Fibroblast of villous mesenchyme (primary cell): Measurements from ENCODE around the gene UNC5C. TPM values are rescaled to one million over a fixed set of nuclear protein-coding genes. Genes with fewer than 3 reads are reported as not detected.

Experiments
- DNase-seq: peaks from one replicate; pipeline ENCODE4 v3.0.0-alpha.2; 2010; ENCODE audit warnings: low read depth
- H3K4me3 ChIP-seq: 2 replicates; pipeline ENCODE4 v1.5.1; 2011; ENCODE audit warnings: low read depth, mild to moderate bottlenecking, low read length
- total RNA-seq: library from RNA; depleted of rRNA; stranded (reverse); fragments of >200 nt; gene quantifications from 2 replicates; pipeline ENCODE4 v1.2.3, GENCODE V29; 2012
- TF ChIP-seq, protein P1 (sequence below): IDR thresholded peaks from 2 replicates; pipeline ENCODE4 v1.5.1; 2012; ENCODE audit warnings: low read depth, mild to moderate bottlenecking, low read length; ENCODE audit not compliant: insufficient read depth

Gene UNC5C
- total RNA-seq, 1 donor = 0.43 TPM

DNA sequence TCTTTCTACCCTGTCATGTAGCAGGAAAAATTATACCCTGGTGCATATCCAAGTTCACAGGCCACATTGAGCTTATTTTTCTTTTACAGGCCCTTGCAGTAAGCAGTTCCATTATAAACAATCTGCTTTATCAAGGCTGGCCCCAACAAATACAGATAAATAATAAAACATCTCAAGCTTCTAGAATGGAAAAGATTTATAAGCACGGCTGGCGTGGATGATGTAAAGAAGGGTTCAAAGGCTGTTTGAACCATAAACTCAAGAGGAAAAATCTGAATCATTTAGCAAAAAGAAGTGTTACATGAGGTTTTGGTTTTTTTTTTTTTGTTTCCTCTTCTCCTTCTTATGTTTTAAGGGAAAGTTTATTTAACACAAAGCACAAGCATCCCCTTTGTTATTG lies 109.7 kb downstream of the UNC5C start:
- DNase-seq = no peak
- no peak overlapping the region for H3K4me3 ChIP-seq
- TF ChIP-seq, protein P1, sequence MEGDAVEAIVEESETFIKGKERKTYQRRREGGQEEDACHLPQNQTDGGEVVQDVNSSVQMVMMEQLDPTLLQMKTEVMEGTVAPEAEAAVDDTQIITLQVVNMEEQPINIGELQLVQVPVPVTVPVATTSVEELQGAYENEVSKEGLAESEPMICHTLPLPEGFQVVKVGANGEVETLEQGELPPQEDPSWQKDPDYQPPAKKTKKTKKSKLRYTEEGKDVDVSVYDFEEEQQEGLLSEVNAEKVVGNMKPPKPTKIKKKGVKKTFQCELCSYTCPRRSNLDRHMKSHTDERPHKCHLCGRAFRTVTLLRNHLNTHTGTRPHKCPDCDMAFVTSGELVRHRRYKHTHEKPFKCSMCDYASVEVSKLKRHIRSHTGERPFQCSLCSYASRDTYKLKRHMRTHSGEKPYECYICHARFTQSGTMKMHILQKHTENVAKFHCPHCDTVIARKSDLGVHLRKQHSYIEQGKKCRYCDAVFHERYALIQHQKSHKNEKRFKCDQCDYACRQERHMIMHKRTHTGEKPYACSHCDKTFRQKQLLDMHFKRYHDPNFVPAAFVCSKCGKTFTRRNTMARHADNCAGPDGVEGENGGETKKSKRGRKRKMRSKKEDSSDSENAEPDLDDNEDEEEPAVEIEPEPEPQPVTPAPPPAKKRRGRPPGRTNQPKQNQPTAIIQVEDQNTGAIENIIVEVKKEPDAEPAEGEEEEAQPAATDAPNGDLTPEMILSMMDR = no peak

DNA sequence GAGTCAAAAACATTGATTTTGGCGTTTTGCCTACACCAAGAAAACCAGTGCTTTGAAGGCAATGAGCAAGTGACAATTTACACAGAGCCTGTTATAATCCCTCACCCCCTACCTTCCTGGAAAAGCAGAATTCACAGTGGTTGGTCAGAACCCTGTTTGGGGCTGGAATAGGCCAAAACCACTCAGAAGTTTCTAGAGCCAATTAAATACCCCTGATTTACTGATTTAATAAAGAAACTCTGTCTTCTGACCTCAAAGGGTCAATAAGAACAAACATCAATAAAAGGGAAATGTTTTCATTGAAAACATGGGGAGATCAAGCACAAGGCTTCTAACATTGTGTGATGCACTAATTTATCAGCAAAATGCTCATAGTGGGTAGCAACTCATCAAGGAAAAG lies 116.3 kb downstream of the UNC5C start:
- H3K4me3 ChIP-seq = no peak overlapping the region
- no peak for DNase-seq
- TF ChIP-seq, protein P1 = no peak

GRCh38 chr4:95431678-95432077 lies 117.1 kb downstream of the UNC5C start:
- no peak for DNase-seq
- TF ChIP-seq, protein P1 = no peak
- no peak overlapping the region for H3K4me3 ChIP-seq

DNA sequence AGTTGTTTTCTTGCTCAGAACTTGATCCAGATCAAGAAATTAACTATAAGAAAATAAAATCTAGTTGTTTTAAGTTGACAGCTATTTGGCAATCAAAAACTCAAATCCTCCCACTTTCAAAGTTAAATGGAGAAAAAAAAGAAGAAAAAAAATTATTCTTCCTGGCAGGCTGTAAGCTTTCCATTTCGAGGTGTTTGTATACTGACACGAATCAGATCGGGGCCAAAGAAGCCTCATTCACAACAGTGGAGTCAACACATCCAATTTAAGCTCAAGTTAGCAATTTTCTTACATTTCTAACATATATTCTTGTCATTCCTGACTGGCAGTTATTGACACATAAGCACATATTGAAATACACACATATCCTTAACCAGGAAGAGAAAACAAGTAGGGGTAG lies 119.4 kb downstream of the UNC5C start:
- no peak overlapping the region for H3K4me3 ChIP-seq
- no peak for DNase-seq

DNA sequence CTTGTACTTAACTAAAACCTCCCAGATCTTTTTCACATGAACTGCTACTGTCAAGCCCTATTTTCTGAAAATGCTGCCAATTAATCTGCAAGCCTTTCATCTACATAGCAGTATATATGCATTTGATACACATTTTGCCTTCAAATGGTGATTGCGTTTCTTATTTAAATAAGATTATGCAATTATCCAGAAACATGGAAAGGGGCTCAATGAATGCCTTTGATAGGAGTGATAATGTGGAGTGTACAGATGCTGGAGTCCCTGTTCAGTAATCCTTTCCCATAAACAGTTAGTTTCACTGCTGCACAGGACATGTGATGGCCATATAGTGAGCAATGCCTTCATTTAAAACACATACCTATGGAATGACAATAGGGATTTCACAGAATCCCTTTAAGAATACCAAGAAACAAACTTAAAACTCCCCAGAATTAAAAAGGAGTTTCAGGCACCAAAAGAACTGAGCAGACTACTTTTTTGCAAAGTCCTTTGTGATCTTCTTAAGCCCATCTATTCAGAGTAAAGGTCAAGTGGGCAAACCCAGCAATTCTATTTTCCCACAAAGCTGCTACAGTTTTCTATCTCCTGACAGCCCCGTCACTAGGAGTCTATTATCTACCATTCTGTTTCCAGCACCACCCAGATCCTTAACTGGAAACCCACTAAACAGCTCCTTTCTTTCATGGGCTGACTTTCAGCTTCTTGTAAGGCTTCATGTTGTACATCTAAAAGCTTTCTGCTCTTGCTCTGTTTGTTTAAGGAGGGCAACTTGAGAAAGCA lies 120.3 kb downstream of the UNC5C start:
- TF ChIP-seq, protein P1 = no peak
- peak; percentile 11 for DNase-seq
- H3K4me3 ChIP-seq = no peak overlapping the region

More for the DNA sequence above, 119.4 kb downstream of the UNC5C start:
- TF ChIP-seq, protein P1 = no peak

- TF ChIP-seq, protein P1 = no peak
- DNase-seq = peak; percentile 13
- no peak overlapping the region for H3K4me3 ChIP-seq
These were observed 122.3 kb downstream of the UNC5C start for GRCh38 chr4:95426455-95426854.

DNA sequence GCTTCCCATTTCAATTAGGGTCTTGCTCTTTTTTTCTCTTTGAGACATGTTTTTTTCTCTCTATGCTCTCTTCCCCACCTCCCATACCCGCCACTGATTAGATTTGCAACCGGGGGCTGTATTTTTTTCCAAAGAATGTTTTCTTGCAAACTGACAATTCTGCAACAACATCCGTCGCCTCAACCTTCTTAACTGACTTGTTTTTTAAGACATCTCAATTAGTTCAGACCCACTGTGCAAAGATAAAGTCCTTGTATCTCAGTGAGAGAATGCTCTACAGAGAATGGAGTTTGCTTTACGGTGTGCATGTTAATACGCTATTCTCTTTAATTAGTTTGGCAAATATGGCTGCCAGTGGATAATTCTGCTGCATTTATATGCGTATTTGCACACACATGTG lies 126.3 kb downstream of the UNC5C start:
- no peak for DNase-seq
- H3K4me3 ChIP-seq = no peak overlapping the region
- TF ChIP-seq, protein P1 = no peak
